ENCODE measurements around the gene GAB3. TPM values are rescaled to one million over a fixed set of nuclear protein-coding genes. Genes with fewer than 3 reads are reported as not detected.

The GAB3 gene
- total and polyA plus RNA-seq, 9 of the 15 experiments (the other 6 are each of a cell fraction or from before 2014, with no cell fraction given), result 16.1 to 31.4 (median 20.2) TPM

- TF ChIP-seq FOXJ2 (tag; IDR thresholded peaks at IDR 0.05), result no peak
- TF ChIP-seq SREBF2 (CRISPR knock-in tag; IDR thresholded peaks at IDR 0.05), result no peak
- no peak for TF ChIP-seq ZNF512 (tag; IDR thresholded peaks at IDR 0.05)
- TF ChIP-seq COPS2 (conservative IDR thresholded peaks at IDR 0.05), result no peak
- no peak for TF ChIP-seq ZNF133 (CRISPR knock-in tag; IDR thresholded peaks at IDR 0.05)
- TF ChIP-seq ID3 (CRISPR knock-in tag; IDR thresholded peaks at IDR 0.05), result no peak
- no peak for TF ChIP-seq ID3 (tag; IDR thresholded peaks at IDR 0.05)
- TF ChIP-seq STAG1 (CRISPR knock-in tag; IDR thresholded peaks at IDR 0.05; ENCODE audit: borderline replicate concordance), result no peak
- TF ChIP-seq PRDM10 (IDR thresholded peaks at IDR 0.05; ENCODE audit: partially characterized antibody), result peak; percentile 6
- TF ChIP-seq SETDB1 (IDR thresholded peaks at IDR 0.05; ENCODE audit: low read length), result no peak
- peak; percentile 51; the same call in 1 of the 2 replicates for TF ChIP-seq POLR2AphosphoS5 (IDR thresholded peaks at IDR 0.05; ENCODE audit: control insufficient read depth, insufficient read depth, low read depth, low read length)
- TF ChIP-seq HMG20B (CRISPR knock-in tag; IDR thresholded peaks at IDR 0.05), result no peak
- TF ChIP-seq GTF2E2 (tag; IDR thresholded peaks at IDR 0.05), result peak; percentile 58; the same call in 1 of the 2 replicates
- TF ChIP-seq HES1 (IDR thresholded peaks at IDR 0.05; ENCODE audit: low read depth), result no peak
- peak; percentile 43; the same call in 1 of the 2 replicates for TF ChIP-seq NKRF (IDR thresholded peaks at IDR 0.05; ENCODE audit: borderline replicate concordance)
- TF ChIP-seq VEZF1 (CRISPR knock-in tag; IDR thresholded peaks at IDR 0.05), result peak; percentile 80
- TF ChIP-seq POLR2AphosphoS2 (IDR thresholded peaks at IDR 0.05; ENCODE audit: low read length), result 0 out of 2 replicates have a peak, but pooled peaks have one; percentile 68
Measured at GRCh38 chrX:154762537-154763296, 11.8 kb upstream of the GAB3 start, which contains the start of gene DKC1 (continued).

Data from K562 (cell line).